Thoracic aorta (tissue), 2 donors: ENCODE results near the gene ZNF84. TPM values are rescaled to one million over a fixed set of nuclear protein-coding genes. Genes with fewer than 3 reads are reported as not detected.

ENCODE experiments used
- ATAC-seq: fragments of 150-250 bp; one replicate; pipeline ENCODE4 v1.8.0; 2017; ENCODE audit warnings: low read depth; ENCODE audit not compliant: insufficient number of reproducible peaks, low FRiP score
- DNase-seq: peaks from one replicate; pipeline ENCODE4 v3.0.0-alpha.2; 2020; ENCODE audit warnings: low spot score
- H3K27ac ChIP-seq, 2 donors: fragments of 200-600 bp; sonication (generic); 1 replicate in 1 of 2; 2 replicates in 1 of 2; pipeline ENCODE4 v1.5.1; 2016; ENCODE audit warnings: mild to moderate bottlenecking in 2 of 2, moderate library complexity in 2 of 2
- H3K27me3 ChIP-seq: fragments of 200-600 bp; sonication (generic); replicated peaks from 2 replicates; pipeline ENCODE4 v1.6.0; 2016; ENCODE audit warnings: mild to moderate bottlenecking; ENCODE audit not compliant: insufficient read depth
- H3K36me3 ChIP-seq: fragments of 200-600 bp; sonication (generic); one replicate; pipeline ENCODE4 v1.5.1; 2016
- H3K4me1 ChIP-seq, 2 donors: fragments of 200-600 bp; sonication (generic); 1 replicate in 1 of 2; 2 replicates in 1 of 2; pipeline versions ENCODE4 v1.5.1 to v1.6.0; 2016; ENCODE audit warnings: low read depth in 2 of 2, mild to moderate bottlenecking in 1 of 2; ENCODE audit not compliant: control insufficient read depth in 1 of 2
- H3K4me3 ChIP-seq: fragments of 200-600 bp; sonication (generic); 2 replicates; pipeline ENCODE4 v1.5.1; 2016; ENCODE audit warnings: mild to moderate bottlenecking
- H3K9me3 ChIP-seq: fragments of 200-600 bp; sonication (generic); 2 replicates; pipeline ENCODE4 v1.5.1; 2016
- total RNA-seq, 2 donors: library from RNA; depleted of rRNA; stranded (reverse); fragments of >200 nt; gene quantifications; one replicate each; pipeline versions ENCODE4 v1.1.0 to v1.2.3, GENCODE V29; 2016
- TF ChIP-seq, protein P1 (sequence below): fragments of 200-600 bp; sonication (generic); IDR thresholded peaks from one replicate; pipeline ENCODE4 v1.5.1; 2019; ENCODE audit warnings: antibody characterized with exemption

Gene ZNF84
- total RNA-seq, 2 donors from 2014 or later: 29.0 to 39.4 TPM

DNA sequence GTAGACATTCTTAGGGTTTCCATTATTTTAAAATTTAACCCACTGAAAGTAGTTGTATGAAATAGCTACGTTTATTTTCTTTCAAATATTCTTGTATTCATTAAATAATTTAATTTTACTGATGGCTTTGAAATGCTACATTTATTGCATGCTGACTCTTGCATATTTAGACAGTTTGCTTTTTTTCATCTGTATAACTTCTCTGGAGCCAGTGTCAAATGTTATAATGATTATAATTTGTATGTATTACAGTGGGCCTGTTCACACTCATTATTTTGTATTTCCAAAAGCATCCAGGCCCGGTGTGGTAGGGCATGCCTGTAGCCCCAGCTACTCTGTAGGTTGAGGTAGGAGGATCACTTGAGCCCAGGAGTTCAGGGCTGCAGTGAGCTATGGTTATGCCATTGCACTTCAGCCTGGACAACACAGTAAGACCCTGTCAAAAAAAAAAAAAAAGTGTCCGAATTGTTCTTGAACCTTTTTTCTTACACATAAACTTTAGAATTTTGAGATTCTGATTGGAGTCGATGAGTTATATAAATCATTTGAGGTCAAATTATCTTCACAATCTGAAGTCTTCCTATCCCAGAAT is 905 bp downstream of the ZNF84 start:
- Histone ChIP-seq H3K9me3 (peaks cover 51% of the 10 kb centered on the region), H3K27ac (peak overlapping the region; percentile 76 to 87)

GRCh38 chr12:133046698-133047097 is 9.4 kb downstream of the ZNF84 start:
- TF ChIP-seq, protein P1, sequence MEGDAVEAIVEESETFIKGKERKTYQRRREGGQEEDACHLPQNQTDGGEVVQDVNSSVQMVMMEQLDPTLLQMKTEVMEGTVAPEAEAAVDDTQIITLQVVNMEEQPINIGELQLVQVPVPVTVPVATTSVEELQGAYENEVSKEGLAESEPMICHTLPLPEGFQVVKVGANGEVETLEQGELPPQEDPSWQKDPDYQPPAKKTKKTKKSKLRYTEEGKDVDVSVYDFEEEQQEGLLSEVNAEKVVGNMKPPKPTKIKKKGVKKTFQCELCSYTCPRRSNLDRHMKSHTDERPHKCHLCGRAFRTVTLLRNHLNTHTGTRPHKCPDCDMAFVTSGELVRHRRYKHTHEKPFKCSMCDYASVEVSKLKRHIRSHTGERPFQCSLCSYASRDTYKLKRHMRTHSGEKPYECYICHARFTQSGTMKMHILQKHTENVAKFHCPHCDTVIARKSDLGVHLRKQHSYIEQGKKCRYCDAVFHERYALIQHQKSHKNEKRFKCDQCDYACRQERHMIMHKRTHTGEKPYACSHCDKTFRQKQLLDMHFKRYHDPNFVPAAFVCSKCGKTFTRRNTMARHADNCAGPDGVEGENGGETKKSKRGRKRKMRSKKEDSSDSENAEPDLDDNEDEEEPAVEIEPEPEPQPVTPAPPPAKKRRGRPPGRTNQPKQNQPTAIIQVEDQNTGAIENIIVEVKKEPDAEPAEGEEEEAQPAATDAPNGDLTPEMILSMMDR: no peak
- peaks cover 94% of the 10 kb centered on the region for H3K36me3 ChIP-seq
- peaks cover 98% of the 10 kb centered on the region for H3K9me3 ChIP-seq
- H3K4me3 ChIP-seq: no peak overlapping the region
- no peaks in the 10 kb centered on the region for H3K4me1 ChIP-seq
- DNase-seq: no peak
- no peak overlapping the region for H3K27ac ChIP-seq
- no peaks in the 10 kb centered on the region for H3K27me3 ChIP-seq
- no peak for ATAC-seq

More for the DNA sequence above, 905 bp downstream of the ZNF84 start:
- Histone ChIP-seq H3K4me3 (peak overlapping the region; percentile 89), H3K27me3 (no peaks in the 10 kb centered on the region), H3K36me3 (peaks cover 28% of the 10 kb centered on the region), H3K4me1 (peaks cover 2 to 14% of the 10 kb centered on the region in 2 donors)
- DNase-seq (no peak), ATAC-seq (no peak)
- TF ChIP-seq, protein P1: no peak

DNA sequence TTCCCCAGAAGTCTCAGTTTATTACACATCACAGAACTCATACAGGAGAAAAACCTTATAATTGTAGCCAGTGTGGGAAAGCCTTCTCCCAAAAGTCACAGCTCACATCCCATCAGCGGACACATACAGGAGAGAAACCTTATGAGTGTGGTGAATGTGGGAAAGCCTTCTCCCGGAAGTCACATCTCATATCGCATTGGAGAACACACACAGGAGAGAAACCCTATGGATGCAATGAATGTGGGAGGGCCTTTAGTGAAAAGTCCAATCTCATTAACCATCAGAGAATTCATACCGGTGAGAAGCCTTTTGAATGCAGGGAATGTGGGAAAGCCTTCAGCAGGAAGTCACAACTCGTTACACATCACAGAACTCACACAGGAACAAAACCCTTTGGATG is 20.1 kb downstream of the ZNF84 start:
- no peaks in the 10 kb centered on the region for H3K4me1 ChIP-seq
- TF ChIP-seq, protein P1: no peak
- no peaks in the 10 kb centered on the region for H3K27me3 ChIP-seq
- ATAC-seq (no peak), DNase-seq (no peak)
- no peak overlapping the region for H3K27ac ChIP-seq
- H3K4me3 ChIP-seq: peak overlapping the region; percentile 10
- peaks cover 97% of the 10 kb centered on the region for H3K9me3 ChIP-seq
- peaks cover 40% of the 10 kb centered on the region for H3K36me3 ChIP-seq

DNA sequence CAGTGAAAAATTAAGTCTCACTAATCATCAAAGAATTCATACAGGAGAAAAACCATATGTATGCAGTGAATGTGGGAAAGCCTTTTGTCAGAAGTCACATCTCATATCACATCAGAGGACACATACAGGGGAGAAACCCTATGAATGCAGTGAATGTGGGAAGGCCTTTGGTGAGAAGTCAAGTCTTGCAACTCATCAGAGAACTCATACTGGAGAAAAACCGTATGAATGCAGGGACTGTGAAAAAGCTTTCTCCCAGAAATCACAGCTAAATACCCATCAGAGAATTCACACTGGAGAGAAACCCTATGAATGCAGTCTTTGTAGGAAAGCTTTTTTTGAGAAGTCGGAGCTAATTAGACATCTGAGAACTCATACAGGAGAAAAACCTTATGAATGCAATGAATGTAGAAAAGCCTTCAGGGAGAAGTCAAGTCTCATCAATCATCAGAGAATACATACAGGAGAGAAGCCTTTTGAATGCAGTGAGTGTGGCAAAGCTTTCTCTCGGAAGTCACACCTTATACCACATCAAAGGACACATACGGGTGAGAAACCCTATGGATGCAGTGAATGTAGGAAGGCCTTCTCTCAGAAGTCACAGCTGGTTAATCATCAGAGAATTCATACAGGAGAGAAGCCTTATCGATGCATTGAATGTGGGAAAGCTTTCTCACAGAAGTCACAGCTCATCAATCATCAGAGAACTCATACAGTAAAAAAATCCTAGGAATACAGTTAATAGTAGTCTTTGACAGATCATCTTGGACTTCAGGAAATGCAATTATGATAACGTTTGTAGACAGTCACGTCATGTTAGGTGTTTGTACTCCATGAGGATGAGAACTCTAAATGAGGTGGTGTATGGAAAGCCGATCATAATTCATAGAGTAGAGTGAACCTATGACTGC is 21.1 kb downstream of the ZNF84 start:
- DNase-seq (no peak), ATAC-seq (no peak)
- TF ChIP-seq, protein P1: no peak
- H3K27ac ChIP-seq: no peak overlapping the region
- H3K9me3 ChIP-seq: peaks cover 97% of the 10 kb centered on the region
- H3K4me1 ChIP-seq: no peaks in the 10 kb centered on the region
- peak overlapping the region; percentile 10 for H3K4me3 ChIP-seq
- peaks cover 35% of the 10 kb centered on the region for H3K36me3 ChIP-seq
- H3K27me3 ChIP-seq: no peaks in the 10 kb centered on the region

GRCh38 chr12:133061954-133062353 is 24.6 kb downstream of the ZNF84 start:
- no peaks in the 10 kb centered on the region for H3K27me3 ChIP-seq
- TF ChIP-seq, protein P1: no peak
- DNase-seq: no peak
- H3K4me3 ChIP-seq: no peak overlapping the region
- no peak for ATAC-seq
- H3K4me1 ChIP-seq: no peaks in the 10 kb centered on the region
- H3K36me3 ChIP-seq: peaks cover 23% of the 10 kb centered on the region
- H3K27ac ChIP-seq: no peak overlapping the region
- H3K9me3 ChIP-seq: peaks cover 98% of the 10 kb centered on the region
